ENCODE data around the gene CD40.

Gene CD40

DNA sequence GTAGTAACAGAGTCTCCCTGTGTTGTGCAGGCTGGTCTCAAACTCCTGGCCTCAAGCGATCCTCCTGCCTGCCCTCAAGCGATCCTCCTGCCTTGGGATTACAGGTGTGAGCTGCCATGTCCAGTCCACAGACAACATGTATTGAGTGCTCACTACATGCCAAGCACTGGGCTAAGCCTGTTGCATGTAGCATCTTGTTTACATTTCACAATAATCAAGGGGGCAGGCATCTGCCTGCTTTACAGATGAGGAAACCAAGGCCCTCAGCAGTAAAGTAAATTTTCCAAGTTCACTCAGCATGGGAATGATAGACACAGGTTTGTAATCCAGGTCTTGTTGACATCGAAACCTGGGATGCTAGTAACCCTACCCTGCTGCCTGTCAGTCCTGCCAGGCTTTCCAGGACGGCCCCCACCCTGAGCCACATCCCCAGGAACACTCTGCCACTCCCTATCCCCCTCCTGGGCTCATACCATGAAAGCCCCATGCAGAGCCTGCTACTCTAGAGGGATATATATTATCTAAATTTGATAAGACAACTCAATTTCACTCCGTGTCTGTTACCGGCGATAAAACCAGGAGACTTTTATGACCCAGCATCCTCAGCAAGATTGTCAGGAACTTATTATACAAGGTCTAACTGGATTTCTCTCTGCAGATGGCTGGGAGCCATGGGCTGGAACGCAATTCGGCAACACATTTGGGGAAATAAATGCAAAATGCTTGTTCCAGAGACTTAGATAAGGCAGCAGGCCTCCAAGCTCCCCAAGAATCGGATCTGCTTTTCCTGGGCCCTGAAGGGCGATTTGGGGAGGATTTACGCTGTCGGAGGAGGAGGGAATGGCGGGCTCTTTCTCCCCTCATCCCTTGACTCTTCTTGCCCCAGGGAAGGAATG lies 30.4 kb downstream of the CD40 start:
- DNase-seq (ENCODE audit: low spot score): no peak

- no peak for DNase-seq (ENCODE audit: low spot score)
These were observed 32.8 kb downstream of the CD40 start for GRCh38 chr20:46150943-46151342.

GRCh38 chr20:46151936-46152335 lies 33.8 kb downstream of the CD40 start:
- no peak for DNase-seq (ENCODE audit: low spot score)

DNA sequence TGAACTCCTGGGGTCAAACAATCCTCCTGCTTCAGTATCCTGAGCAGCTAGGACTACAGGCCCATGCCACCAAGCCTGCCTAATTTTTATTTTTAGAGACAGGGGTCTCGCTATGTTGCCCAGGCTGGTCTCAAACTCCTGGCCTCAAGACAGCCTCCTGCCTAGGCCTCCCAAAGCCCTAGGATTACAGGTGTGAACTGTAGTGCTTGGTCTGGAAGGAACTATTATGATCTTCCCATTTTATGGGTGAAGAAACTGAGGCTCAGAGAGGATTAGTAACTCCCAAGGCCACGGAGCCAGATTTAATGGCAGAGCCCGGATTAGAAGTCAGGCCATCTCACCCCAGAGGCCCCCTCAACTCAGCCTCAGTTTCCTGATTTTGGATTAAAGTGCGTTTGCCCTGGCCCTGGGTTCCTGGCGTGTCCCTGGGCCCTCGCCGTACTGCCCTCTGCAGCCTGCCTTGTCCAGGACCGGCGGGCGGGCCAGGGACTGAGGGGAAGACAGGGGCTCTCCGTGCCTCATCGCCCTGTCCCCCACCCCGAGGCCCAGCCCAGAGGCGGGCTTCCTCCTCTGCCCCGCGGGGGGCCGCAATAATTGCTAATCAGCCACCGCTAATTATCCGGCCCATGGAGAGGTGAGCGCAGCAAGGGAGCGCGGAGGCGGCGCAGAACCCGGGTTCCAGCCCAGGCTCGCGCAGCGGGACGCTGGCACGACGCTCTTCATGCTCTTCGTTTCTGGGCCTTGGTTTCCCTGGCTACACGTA lies 34.9 kb downstream of the CD40 start:
- no peak for DNase-seq (ENCODE audit: low spot score)

DNA sequence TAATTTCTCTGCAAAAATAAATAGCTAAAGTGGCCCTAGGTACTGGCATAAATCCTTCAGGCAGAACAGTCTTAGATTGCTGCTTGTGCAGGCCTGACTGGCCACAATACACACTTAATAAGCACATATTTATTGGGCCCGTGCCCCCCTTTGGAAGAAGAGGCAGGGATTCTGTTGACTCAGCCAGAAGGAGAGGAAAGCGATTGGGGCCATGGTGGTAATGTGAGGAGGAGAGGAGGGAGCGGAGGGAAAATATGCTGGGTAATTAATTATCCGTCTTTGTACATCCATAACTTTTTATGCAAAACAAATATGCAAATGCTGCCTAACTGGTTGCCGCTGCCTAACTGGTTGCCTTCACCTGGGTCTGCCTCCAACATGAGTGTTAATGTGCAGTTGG lies 36.2 kb downstream of the CD40 start:
- no peak for DNase-seq (ENCODE audit: low spot score)

DNA sequence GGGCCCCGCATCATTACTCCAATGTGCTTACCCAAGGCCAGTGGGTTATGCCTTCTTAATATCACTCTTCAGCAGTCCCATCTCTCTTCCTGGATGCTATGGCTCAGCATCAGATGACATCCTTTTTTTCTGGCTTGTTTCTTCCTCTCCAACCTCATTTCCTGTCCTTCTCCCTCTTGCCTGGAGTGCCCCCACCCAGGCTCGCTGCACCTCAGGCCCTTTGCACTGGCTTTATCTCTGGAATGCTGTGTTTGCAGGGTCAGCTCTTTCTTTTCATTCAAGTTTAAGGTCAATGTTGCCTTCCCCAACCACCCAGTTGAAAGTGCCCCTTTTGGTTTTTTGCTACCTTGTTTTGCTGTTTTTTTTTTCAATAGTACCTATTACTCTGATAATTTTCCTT lies 36.7 kb downstream of the CD40 start:
- DNase-seq (ENCODE audit: low spot score): no peak

DNA sequence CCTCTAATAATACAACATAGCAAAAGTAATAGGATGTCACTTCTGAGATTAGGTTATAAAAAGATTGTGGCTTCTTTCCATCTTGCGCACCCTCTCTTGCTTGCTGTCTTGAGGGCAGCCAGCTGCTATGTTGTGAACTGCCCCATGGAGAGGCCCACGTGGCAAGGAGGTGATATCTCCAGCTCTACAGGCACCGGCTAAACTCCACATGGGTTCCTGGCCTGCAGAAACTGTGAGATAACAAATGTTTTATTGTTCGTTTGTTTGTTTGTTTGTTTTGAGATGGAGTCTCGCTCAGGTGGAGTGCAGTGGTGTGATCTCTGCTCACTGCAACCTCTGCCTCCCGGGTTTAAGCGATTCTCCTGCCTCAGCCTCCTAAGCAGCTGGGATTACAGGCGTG lies 38.0 kb downstream of the CD40 start:
- DNase-seq (ENCODE audit: low spot score): no peak

DNA sequence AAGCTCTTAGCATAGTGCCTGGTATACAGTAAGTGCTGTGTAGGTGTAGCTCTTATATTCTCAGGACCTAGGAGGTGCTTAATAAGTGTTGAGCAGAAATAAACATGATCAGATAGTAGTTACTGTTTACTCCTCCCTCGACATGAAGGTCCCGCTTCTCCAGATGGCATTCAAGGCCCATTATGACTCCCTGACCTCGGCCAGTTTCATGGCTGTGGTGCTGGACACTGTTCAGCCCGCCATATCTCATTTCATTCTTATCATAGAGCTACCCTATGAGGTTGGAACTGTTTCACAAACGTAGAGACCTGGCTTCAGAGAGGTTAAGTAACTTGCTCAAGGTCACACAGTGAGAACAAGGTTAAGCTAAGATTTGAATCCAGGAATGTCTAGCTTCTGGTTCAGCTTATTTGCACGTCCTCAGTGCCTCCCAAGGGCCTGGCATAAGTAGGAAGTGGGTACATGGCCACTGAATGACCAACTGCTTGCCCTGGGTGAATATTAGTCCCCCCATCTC lies 39.0 kb downstream of the CD40 start:
- no peak for DNase-seq (ENCODE audit: low spot score)

DNA sequence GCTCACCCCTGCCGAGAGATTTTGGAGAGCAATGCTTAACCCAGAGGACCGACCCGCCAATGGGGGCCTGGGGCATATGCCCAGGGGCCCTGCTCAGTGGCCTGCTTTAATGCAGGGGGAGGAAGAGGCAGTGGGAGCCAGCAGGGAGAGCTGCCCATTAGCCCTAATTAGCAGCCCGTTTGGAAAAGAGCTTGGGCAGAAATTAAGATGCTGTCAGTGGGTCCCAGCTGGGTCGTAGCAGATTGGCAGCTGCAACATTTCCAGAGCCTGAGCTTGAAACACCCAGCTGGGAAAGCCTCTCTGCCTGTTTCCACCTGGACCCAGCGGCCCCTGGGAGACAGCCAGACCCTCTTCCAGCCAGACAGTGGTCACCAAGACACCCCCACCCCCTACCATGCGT lies 39.5 kb downstream of the CD40 start:
- no peak for DNase-seq (ENCODE audit: low spot score)

DNA sequence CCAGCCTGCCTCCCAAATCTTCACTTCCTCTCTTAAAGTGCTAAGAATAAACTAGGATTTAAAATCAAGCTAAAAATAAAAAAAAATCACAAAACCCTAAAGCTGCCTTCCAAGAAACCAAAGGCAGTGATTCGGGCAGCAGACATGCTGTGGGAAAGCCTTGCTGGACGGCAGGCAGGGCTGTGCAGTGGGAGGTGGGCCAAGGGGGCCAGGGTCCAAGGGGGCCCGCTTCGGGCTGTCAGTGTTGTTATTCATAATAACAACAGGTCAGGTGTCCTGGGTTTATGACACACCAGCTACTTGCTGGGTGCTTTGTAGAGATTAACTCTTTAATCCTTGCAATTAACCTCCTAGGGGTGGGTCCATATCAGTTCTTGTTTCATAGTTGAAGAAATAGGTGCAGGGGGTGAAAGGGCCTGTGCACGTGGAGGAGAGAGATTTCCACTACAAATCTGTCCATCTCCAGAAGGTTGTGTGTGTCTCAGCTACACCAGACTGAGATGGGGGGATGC lies 40.4 kb downstream of the CD40 start:
- no peak for DNase-seq (ENCODE audit: low spot score)

DNA sequence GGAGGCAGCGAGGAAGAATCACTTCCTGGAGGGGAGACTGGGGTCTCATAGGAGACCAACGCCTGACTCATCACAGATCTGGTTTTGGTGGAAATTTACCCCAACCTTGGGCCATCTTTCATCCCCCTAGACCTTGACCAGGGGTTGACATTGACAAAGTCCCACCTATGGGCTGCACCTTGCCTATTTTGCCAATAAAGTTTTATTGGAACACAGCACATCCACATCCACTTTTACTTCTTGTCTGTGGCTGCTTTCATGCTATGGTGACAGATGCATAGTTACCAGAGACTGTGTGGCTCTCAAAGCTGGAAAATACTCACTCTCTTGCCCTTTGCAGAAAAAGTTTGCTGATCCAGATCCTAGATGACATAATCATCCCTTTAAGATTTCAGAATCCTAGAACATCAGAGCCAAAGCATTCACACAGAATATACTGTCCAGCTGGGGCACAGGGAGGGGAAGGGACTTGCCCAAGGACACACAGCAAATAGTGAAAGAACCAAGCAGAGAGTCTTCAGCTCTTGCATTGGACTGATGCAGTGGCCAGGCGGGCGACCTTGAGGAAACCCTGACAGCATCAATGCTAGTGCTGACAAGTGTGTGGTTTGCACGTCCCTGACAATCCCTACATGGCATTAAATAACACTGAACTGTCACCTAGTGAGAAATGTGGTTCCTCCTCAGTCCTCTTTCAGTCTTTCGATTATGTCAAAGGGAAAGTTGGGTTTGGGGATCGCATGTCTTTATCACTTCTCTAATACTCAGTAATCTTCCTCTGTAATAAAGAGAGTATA lies 41.2 kb downstream of the CD40 start:
- no peak for DNase-seq (ENCODE audit: low spot score)

DNA sequence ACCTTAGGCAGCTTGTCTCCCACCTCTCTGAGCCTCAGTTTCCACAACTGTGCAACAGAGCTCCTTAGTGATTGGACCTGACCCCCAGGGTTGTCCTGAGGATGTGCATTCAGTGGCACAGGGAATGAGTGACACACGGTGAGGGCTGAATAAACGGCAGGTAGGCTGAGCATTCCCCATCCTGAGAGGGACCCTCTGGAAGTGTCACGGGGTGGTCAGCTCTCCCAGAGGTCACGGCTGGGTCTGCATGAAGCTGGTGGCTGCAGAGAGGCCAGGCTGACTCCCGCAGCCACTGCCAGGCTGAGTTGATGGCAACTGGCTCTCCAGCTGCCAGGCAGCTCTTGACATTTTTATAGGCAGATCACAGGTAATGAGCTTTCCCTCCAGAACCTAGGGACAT lies 42.5 kb downstream of the CD40 start:
- no peak for DNase-seq (ENCODE audit: low spot score)

GRCh38 chr20:46161921-46162320 lies 43.8 kb downstream of the CD40 start:
- DNase-seq (ENCODE audit: low spot score): no peak

GRCh38 chr20:46164254-46164653 lies 46.1 kb downstream of the CD40 start:
- no peak for DNase-seq (ENCODE audit: low spot score)

- DNase-seq (ENCODE audit: low spot score): no peak
These were observed 49.0 kb downstream of the CD40 start for GRCh38 chr20:46167080-46167479.

- DNase-seq (ENCODE audit: low spot score): no peak
These were observed 50.3 kb downstream of the CD40 start for GRCh38 chr20:46168438-46168837.

DNA sequence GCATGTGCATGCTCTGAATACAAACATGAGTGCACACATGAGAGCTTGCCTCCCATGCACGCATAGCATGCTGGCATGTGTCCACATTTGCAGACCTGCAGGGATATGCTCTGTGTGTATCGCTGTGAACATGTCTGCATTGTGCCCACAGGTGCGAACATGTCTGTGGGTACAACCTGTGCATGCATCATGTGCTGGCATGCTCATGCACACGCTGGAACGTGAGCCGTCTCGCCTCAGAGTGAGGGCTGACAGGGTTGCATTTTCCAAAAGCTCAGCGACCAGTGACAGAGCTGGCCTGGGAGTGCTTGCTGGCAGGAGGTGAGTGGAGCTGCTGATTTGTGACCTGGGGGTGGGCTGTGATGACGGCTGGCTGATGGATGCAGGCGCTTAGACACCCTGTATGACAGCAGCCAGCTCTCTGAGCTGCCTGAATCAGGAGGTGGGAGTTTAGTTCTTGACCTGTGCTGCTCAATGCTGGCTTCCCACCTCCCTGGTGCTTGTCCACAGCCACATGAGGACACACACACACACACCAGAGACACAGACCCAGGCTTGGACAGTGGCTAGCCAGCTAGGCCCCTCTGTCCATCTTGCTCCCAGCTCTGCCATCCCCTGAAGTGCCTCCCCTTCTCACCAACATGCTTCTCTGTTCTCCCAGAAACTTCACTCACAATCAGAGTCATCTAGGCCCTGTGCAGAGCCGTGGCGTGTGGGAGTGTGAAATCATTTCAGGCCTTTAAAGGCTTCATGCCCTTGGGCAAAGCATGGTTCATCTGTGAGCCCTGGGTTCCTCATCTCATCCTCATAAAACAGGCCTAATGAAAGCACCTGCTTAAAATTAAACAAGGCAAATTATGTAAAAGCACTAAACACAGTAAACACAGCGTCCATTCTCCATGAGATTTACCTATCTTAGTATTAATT lies 51.4 kb downstream of the CD40 start:
- DNase-seq (ENCODE audit: low spot score): no peak

DNA sequence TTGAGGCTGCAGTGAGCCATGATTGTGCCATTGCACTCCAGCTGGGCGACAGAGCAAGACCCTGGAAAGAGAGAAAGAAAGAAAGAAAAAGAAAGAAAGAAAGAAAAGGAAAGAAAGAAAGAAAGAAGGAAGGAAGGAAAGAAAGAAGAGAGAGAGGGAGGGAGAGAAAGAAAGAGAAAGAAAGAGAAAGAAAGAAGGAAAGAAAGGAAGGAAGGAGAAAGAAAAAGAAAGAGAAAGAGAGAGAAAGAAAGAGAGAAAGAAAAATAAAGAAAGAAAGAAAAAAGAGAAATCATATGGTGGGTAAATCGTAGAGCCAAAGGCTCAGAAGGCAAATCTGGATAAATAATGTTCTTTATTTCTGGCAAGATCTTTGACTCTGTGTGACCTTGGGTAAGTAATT lies 53.4 kb downstream of the CD40 start:
- DNase-seq (ENCODE audit: low spot score): no peak

DNA sequence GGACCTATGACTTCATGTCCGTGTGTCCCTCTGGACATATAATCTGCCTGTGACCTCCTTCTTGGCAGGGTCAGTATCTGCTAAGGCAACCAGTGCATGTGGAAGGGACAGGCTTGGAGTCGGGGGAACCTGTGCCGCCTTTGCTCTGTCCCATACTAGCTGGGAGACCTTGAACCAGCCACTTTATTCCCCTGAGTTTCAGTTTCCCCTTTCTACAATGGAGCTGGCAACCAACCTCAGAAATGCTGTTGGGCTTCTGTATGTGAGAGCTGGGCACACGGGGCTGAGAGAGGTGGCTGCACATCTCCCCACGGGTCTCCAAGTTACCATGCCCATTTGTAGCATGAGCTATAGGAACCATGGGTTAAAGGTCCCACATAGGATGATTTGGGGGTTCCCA lies 53.8 kb downstream of the CD40 start:
- DNase-seq (ENCODE audit: low spot score): no peak

- no peak for DNase-seq (ENCODE audit: low spot score)
These were observed 54.3 kb downstream of the CD40 start for GRCh38 chr20:46172455-46172854.

- DNase-seq (ENCODE audit: low spot score): no peak
These were observed 54.9 kb downstream of the CD40 start for GRCh38 chr20:46172961-46173536.

All from left forelimb (tissue), 1 donor.